ENCODE results near the gene KMT2C. TPM values are rescaled to one million over a fixed set of nuclear protein-coding genes. Genes with fewer than 3 reads are reported as not detected.
"Not testable (repeated sequence)": the region's sequence is repeated elsewhere in the genome, so short reads cannot be mapped to it uniquely, and the experiment has no call there.

KMT2C gene
- 20.3 TPM for polyA plus RNA-seq (2012; ENCODE audit: insufficient read depth, insufficient read length)

DNA sequence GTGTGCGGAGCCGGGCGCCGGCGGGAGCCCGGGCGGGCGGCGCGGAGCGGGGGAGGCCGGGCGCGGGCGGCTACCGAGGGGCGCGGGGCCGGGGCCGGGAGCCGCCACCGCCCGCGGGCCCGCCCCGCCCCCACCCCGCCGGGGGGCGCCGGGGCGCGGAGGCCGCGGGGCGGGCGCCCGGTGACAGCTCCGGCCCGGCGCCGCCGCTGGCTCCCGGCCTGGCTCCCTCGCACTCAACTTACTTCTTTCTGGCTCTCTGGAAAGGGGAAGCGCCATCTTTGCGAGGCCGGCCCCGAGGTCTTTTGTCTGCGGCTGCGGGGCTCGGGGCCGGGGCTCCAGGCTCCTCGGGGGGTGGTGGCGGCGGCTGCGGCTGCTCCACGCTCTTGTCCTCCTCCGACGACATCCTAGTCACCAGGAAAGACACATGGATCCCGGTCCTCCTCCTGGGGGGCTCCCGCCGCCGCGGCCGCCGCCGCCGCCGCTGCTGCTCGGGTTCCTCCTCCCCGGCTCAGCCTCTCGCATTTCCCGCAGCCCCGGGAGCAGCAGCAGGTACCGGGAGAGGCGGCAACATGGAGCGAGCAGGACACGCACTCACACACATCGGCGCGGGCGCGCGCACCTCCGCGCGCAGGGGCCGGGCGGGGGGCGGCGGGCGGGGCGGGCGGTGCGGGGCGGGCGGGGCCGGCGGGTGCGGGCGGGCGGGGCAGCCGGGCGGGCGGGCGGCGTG is at the start of gene KMT2C:
Gene KMT2C (minus strand): TSS at position 620 of the 727 bp plus-strand sequence. CDS start 217 bp downstream, at position 403.
- no peak for DNase-seq (ENCODE audit: low read depth, low spot score)
- peak within 1 kb of the TSS; percentile 65 for H3K4me3 ChIP-seq (ENCODE audit: low read length)

DNA sequence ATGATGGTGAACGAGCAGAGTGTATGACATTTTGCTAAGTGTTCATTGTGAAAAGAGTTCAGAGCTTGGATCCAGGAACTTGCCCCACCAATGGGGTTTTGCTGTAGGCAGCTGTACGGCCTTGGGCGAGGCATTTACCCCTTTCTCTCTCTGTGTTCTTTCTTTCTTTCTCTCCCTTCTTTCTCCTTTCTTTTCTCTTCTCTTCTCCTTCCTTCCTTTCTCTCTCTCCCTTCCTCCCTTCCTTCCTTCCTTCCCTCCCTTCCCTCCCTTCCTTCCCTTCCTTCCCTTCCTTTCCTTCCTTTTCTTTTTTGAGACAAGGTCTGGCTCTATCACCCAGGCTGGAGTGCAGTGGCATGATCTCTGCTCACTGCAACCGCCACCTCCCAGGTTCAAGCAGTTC is 45.3 kb upstream of the KMT2C start:
- no peak for DNase-seq (ENCODE audit: low read depth, low spot score)
- H3K4me3 ChIP-seq (ENCODE audit: low read length): no peak overlapping the region

DNA sequence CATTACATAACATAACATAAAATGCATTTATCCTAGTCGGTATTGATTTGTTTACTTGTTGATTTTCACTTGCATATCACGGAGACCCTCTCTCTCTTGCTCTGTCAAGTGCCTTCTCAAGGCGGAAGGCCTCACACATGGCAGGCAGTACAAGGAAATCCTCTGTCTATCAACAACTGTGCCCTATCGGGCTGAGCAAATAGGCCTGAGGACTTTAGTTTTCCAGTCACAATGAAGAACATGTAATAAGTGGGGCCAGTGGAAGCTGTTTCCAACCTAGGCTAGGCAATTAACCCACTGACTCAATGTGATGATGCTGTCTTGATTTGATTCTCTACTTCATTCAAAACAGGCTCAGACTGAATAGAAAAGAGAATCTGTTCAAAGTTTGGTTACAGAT is 44.9 kb upstream of the KMT2C start:
- no peak overlapping the region for H3K4me3 ChIP-seq (ENCODE audit: low read length)
- no peak for DNase-seq (ENCODE audit: low read depth, low spot score)

DNA sequence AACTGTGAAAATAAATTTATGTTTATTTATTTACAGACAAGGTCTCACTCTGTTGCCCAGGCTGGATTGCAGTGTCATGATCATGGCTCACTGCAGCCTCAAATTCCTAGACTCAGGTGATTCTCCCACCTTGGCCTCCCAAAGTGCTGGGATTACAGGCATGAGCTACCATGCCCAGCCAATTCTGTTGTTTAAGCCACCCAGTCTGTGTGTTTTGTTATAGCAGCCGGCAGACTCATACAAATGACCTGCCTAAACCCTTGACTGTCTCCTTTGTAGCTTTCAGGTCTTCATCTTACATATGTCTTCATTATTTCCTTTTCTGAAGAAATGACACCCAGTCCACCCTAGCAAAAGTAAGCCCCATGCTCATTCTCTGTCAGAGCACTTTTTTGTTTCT is 43.8 kb upstream of the KMT2C start:
- H3K4me3 ChIP-seq (ENCODE audit: low read length): no peak overlapping the region
- DNase-seq (ENCODE audit: low read depth, low spot score): no peak

DNA sequence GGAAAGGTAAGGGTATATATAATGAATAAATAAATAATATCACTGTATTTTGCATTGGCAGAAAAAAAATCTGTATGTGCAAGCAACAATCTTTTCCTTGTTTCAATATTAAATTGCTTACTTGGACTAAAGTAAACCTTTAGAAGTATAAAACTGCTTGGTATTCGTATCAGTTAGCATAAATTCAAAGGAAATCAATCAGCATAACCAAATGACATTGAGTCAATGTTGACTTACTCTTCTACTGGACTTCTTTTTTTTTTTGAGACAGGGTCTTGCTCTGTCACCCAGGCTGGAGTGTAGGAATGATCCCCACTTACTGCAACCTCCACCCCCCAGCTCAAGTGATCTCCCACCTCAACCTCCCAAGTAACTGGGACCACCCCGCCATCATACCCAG is 42.3 kb upstream of the KMT2C start:
- no peak for DNase-seq (ENCODE audit: low read depth, low spot score)
- no peak overlapping the region for H3K4me3 ChIP-seq (ENCODE audit: low read length)

DNA sequence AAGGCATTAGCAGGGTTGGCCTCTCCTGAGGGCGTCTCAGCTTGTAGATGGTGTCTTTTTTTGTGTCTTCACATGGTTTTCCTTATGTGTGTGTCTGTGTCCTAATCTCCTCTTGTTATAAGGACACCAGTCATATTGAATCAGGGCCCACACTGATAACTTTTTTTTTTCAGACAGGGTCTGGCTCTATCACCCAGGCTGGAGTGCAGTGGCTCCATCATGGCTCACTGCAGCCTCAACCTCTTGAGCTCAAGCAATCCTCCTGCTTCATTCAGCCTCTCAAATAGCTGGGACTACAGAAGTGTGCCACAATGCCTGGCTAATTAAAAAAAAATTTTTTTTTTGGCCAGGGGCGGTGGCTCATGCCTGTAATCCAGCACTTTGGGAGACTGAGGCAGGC is 41.3 kb upstream of the KMT2C start:
- no peak for DNase-seq (ENCODE audit: low read depth, low spot score)
- H3K4me3 ChIP-seq (ENCODE audit: low read length): no peak overlapping the region

DNA sequence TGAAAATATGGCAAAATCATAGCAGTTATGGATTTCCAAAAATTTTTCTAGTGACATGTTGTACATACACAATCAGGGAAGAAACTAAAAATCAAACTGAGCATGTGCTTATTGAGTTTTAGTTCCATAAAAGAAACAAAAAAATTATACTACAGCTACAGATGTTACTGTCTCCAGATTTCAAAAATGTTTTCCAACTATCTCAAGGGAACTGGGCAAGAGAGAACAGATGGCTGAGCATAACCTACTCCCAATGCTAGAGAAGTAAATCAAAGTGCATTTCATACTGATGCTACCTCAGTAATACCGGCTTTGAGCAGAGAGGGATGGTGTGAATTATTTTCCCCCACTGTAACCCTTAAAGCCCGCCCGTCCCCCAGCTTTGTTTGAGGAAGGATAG is 40.7 kb upstream of the KMT2C start:
- no peak overlapping the region for H3K4me3 ChIP-seq (ENCODE audit: low read length)
- no peak for DNase-seq (ENCODE audit: low read depth, low spot score)

DNA sequence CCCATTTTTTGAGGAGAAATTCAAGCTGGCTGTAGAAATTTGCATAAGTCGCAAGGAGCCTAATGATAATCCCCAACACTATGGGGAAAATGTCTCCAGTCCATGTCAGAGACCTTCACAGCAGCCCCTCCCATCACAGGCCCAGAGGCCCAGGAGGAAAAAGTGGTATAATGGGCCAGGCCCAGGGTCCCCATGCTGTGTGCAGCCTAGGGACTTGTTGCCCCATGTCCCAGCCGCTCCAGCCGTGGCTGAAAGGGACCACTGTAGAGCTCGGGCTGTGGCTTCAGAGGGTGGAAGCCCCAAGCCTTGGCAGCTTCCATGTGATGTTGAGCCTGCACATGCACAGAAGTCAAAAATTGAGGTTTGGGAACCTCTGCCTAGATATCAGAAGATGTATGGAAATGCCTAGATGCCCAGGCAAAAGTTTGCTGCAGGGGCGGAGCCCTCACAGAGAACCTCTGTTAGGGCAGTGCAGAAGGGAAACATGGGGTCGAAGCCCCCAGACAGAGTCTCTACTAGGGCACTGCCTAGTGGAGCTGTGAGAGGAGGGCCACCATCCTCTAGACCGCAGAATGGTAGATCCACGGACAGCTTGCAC is 35.3 kb upstream of the KMT2C start:
- not testable (repeated sequence) for H3K4me3 ChIP-seq (ENCODE audit: low read length); DNase-seq (ENCODE audit: low read depth, low spot score)

DNA sequence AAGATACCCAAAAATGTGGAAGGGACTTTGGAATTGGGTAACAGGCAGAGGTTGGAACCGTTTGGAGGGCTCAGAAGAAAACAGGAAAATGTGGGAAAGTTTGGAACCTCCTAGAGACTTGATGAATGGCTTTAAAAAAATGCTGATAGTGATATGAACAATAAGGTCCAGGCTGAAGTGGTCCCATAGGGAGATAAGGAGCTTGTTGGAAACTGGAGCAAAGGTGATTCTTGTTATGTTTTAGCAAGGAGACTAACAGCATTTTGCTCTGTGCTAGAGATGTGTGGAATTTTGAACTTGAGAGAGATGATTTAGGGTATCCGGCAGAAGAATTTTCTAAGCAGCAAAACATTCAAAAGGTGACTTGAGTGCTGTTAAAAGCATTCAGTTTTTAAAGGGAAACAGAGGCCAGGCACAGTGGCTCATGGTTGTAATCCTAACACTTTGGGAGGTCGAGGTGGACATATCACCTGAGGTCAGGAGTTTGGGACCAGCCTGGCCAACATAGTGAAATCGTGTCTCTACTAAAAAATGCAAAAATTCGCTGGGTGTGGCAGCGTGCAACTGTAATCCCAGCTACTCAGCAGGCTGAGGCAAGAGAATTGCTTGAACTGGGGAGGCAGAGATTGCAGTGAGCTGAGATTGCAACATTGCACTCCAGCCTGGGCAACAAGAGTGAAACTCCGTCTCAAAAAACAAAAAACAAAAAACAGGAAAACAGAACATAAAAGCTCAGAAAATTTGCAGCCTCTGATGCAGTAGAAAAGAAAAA is 34.6 kb upstream of the KMT2C start:
- DNase-seq (ENCODE audit: low read depth, low spot score); H3K4me3 ChIP-seq (ENCODE audit: low read length): not testable (repeated sequence)

DNA sequence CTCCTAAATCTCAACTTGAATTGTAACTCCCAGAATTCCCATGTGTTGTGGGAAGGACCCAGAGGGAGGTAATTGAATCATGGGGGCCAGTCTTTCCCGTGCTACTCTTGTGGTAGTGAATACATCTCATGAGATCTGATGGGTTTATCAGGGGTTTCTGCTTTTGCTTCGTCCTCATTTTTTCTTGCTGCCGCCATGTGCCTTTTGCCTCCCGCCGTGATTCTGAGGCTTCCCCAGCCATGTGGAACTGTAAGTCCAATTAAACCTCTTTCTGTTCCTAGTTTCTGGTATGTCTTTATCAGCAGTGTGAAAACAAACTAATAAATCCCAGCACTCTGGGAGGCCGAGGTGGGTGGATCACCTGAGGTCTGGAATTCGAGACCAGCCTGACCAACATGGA is 33.8 kb upstream of the KMT2C start:
- not testable (repeated sequence) for DNase-seq (ENCODE audit: low read depth, low spot score); H3K4me3 ChIP-seq (ENCODE audit: low read length)

DNA sequence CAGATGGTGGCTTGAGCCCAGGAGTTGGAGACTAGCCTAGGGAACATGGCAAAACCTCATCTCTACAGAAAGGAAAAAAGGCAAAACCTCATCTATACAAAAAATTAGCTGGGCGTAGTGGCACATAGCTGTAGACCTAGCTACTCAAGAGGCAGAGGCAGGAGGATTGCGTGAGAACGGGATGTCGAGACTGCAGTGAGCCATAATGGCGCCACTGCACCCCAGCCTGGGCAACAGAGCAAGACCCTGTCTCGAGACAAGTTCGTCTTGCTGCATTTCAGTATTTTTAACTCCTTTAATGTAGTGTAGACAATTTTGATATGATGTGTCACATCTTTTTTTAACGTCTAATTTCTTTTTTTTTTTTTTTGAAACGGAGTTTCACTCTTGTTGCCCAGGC is 31.4 kb upstream of the KMT2C start:
- no peak for DNase-seq (ENCODE audit: low read depth, low spot score)
- no peak overlapping the region for H3K4me3 ChIP-seq (ENCODE audit: low read length)

DNA sequence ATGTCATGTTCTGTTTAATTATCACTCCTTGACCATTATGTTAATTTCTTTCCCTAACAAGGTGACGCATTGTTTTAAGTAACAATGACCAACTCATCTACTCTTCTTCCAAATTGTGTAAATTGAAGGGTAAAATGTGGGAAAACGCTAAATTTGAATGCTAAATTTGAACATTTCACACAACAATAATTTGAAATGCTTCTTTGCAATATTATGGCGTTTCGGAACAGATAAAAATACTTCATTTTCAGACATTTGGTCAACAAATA is 29.2 kb upstream of the KMT2C start:
- peak overlapping the region; percentile 82 for H3K4me3 ChIP-seq (ENCODE audit: low read length)
- no peak for DNase-seq (ENCODE audit: low read depth, low spot score)

DNA sequence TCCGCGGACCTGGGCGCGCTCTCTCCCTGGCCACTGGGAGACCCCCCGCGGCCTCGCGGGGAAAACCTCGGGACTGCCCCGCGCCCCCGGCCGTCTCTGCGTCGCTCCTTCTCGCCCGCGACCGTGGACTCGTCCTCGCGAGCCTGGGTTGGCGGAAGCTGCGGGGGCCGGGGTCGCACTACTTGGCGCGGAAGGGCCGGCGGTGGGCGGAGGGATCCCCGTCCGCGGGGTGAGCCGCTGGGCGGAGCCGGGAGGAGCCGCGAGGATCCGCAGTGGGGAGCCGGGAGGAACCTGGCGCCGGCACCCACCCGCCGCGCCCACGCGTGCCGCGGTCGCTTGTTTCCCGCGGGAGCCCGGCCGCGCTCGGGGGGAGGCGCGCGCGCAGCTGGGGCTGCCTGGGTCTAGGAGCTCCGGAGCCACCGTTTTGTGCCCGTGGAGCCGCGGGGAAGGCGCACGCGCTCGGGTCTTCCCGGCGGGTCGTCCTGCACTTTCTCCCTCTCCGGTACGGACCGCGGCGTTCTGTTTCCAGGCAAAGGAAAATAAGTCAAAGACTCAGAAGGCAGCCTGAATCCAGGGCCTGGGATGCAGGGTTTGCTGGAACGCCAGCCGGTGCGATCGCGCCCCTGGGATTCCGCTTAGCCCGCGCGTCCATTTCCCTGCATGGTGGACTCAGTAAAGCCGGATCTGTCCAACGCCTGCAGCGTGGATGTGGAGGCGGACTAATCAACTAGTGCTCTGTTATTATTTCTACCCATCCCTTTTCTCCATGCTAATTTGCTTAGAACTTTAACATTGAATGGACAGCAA is 28.7 kb upstream of the KMT2C start:
- peak; percentile 50 for DNase-seq (ENCODE audit: low read depth, low spot score)
- peak overlapping the region; percentile 82 for H3K4me3 ChIP-seq (ENCODE audit: low read length)

DNA sequence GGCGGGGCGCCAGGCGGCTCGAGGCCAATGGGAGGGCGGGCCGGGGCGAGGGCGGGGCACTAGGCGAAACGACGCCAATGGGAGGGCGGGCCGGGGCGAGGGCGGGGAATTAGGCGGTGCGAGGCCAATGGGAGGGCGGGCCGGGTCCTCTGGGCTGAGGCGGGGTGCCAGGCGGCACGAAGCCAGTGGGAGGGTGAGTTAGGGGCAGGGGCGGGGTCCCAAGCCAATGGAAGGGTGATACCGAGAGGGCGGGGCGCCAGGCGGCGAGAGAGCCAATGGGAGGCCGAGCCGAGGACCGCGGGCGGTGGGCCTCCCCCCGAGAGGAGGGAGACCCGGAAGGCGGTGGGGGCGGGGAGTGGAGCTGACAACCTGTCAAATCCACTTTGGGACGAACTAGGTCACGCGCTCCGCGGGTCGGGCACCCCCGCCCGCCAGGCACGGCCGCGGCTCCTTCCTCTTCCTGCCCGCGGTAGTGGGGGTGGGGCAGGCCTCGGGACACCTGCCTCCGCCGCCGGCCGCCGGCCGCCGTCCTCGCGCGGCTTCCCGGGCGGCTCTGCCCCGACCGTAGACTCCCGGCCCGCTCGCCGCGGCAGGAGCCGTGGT is 28.0 kb upstream of the KMT2C start:
- H3K4me3 ChIP-seq (ENCODE audit: low read length): peak overlapping the region; percentile 82
- DNase-seq (ENCODE audit: low read depth, low spot score): peak; percentile 98

DNA sequence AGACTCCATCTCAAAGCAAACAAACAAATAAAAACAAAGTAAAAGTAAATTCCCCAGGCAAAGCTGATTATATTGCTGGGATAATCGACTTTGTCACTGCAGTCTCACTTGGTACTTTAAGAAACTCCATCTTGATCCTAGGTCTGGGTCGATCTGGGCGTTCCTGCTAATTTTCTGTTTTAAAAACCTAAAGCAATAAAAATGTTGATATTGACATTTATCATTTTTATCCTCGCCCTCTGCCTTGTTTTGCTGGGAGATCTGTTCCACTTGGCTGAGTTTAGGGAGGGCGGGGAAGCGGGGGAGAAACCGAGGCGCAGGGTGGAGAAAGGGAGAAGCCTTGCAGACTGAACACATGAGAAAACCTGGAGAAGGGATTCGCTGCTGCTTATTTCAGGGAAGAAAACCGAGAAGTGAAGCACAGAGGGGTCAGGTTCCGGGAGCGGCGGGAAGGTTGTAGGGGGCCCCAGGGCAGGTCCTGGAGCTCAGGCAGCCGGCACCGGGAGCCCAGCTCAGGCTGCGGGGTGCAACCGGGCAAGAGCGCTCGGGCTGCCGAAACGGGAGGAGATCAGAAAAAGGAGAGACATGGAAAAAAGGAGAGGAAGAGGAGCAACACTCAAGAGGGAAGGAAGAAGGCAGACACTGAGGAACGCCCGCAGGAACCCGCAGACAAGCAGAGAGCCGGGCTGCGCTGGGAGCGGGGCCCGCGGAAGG is 27.3 kb upstream of the KMT2C start:
- DNase-seq (ENCODE audit: low read depth, low spot score): no peak
- peak overlapping the region; percentile 74 for H3K4me3 ChIP-seq (ENCODE audit: low read length)

DNA sequence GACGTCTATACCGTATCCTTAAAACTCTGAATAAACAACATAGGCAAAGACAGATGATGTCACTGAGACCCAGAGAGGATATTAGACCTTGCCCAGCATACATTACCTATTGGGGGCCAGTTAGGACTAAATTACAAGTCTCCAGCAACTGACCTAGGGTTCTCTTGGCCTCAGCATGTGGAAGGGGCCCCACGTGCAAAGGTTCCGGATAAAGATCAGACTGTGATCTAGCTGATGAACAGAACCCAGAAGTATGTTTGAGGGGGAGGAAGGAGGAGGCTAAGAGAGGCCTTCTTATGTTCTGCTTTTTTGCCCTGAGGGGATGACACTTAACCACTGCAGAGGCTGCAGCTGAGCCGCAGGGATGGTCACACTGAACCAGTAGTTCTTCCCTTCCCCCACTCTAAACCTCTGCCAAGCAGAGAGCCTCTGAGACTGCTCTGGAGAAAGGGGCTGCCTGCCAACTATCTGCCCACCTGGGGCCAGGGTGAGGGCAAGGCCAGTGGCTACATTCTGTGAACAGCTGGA is 24.0 kb upstream of the KMT2C start:
- H3K4me3 ChIP-seq (ENCODE audit: low read length): no peak overlapping the region
- no peak for DNase-seq (ENCODE audit: low read depth, low spot score)

DNA sequence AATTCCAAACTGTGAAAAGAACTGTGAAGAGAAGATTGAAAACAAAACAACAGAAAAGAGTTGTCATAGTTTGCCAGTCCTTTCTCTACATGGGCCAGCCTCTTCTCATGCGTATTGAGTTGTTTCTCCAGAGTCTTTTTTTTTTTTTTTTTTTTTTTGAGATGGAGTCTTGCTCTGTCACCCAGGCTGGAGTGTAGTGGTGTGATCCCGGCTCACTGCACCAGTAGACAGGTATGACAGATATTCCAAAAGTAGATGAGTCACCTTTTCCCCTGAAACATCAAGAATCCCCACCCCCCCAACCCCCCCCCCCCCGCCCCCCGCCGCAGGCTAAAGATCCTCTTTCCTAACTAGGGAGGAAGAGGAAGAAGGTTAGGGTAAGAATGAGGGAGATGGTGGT is 15.6 kb upstream of the KMT2C start:
- no peak for DNase-seq (ENCODE audit: low read depth, low spot score)

DNA sequence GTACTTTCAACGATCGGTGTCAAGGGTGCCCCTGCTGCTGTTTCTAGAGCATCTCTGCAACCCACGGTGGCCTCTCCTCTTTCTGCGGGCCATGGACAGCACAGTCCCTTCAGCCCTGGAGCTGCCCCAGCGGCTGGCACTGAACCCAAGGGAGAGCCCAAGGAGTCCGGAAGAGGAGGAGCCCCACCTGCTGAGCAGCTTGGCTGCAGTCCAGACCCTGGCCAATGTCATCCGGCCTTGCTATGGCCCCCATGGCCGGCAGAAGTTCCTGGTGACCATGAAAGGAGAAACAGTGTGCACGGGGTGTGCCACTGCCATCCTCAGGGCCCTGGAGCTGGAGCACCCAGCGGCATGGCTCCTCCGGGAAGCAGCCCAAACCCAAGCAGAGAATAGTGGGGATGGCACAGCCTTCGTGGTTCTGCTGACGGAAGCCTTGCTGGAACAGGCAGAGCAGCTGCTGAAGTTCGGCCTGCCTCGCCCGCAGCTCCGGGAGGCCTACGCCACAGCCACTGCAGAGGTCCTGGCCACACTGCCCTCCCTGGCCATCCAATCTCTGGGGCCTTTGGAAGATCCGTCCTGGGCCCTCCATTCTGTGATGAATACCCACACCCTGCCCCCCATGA is 9.7 kb upstream of the KMT2C start:
- not testable (repeated sequence) for DNase-seq (ENCODE audit: low read depth, low spot score); H3K4me3 ChIP-seq (ENCODE audit: low read length)

More for the DNA sequence above, 15.6 kb upstream of the KMT2C start:
- H3K4me3 ChIP-seq (ENCODE audit: low read length): no peak overlapping the region

Measured in Jurkat, Clone E6-1 (cell line).